HAP-1 (cell line): ENCODE data around the gene MRPL55.

Source experiments
- DNase-seq, 2 experiments: peaks; one replicate each; pipeline ENCODE4 v3.0.0-alpha.2; 2016 to 2020; ENCODE audit warnings: low spot score in 2 of 2
- H3K27me3 ChIP-seq: fragments of 250-450 bp; sonication (Bioruptor Pico); 2 replicates; pipeline ENCODE4 v1.5.1; 2020; ENCODE audit warnings: low read depth, mild to moderate bottlenecking, moderate library complexity
- H3K36me3 ChIP-seq: fragments of 250-450 bp; sonication (Bioruptor Pico); replicated peaks from 2 replicates; pipeline ENCODE4 v1.5.1; 2020; ENCODE audit warnings: mild to moderate bottlenecking
- H3K4me1 ChIP-seq: fragments of 250-450 bp; sonication (Bioruptor Pico); 2 replicates; pipeline ENCODE4 v1.5.1; 2020; ENCODE audit warnings: mild to moderate bottlenecking
- H3K4me3 ChIP-seq: fragments of 250-450 bp; sonication (Bioruptor Pico); 2 replicates; pipeline ENCODE4 v1.5.1; 2020; ENCODE audit warnings: mild to moderate bottlenecking, moderate library complexity
- H3K9me3 ChIP-seq: fragments of 250-450 bp; sonication (Bioruptor Pico); 2 replicates; pipeline ENCODE4 v1.5.1; 2020; ENCODE audit warnings: mild to moderate bottlenecking, moderate library complexity
- in situ Hi-C: fragments of 300-500 bp; cut with MboI; formaldehyde crosslinking; loops from 3 replicates; pipeline ENCODE4 v1.14.3; 2020; ENCODE audit warnings: low sequenced_read_pairs, inconsistent platforms, mixed read lengths

The MRPL55 gene

DNA sequence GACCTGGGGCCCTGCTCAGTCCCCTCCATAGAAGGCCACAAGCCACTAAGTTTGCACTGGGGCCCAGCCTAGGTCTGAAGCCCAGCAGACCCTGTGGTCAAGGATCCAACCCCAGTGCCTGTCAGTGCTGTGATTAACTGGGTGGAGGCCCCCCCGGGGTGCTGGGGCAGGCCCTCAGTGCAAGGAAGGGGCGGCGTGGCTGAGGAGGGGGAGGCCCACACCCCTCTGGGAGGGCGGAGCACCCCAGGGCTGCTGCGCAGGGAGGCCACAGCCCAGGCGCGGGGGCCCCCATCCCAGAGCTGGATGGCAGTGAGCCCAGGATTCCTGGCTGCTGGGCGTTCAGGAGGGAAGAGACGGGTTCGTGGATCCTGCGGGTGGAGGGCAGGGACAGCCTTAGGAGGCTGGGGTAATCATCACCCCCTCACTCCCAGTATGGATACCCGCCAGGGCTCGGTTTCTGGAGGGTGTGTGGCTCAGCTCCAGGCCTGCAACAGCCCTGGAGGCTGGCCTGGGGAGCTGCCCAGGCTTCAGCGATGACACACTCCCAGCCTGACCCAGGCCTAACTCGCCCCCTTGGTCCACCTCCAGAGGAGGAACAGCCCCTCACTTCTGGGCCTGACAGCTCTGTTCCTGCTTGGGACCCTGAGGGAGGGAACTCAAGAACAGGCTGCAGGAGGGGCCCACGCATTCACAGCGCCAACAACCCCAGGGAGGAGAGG lies 41.5 kb upstream of the MRPL55 start:
- Histone ChIP-seq H3K36me3 (peaks cover 13% of the 10 kb centered on the region), H3K9me3 (no peaks in the 10 kb centered on the region), H3K27me3 (no peaks in the 10 kb centered on the region), H3K4me3 (no peak overlapping the region), H3K4me1 (no peaks in the 10 kb centered on the region)
- in situ Hi-C loops, result no loop called here
- DNase-seq, result no peak

DNA sequence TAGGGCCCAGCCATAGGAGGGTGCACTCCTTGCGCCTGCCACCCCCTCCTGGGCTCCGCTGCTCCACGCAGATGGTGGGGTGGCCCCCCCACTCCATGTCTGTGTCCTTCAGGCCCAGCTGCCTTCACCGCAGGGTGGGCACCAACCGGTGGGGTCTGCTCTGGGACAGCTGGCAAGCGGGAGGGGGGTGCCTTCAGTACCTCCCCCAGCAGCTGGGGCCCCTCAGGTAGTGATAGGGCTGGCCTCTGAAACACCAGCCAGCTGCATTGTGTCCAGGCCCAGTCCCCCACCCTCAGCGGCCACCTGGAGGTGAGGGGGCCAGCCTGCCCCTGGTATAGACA lies 41.0 kb upstream of the MRPL55 start:
- H3K36me3 ChIP-seq, result peaks cover 16% of the 10 kb centered on the region
- in situ Hi-C loops, result no loop called here
- H3K4me1 ChIP-seq, result no peaks in the 10 kb centered on the region
- no peak overlapping the region for H3K4me3 ChIP-seq
- no peaks in the 10 kb centered on the region for H3K9me3 ChIP-seq
- no peaks in the 10 kb centered on the region for H3K27me3 ChIP-seq
- no peak for DNase-seq

DNA sequence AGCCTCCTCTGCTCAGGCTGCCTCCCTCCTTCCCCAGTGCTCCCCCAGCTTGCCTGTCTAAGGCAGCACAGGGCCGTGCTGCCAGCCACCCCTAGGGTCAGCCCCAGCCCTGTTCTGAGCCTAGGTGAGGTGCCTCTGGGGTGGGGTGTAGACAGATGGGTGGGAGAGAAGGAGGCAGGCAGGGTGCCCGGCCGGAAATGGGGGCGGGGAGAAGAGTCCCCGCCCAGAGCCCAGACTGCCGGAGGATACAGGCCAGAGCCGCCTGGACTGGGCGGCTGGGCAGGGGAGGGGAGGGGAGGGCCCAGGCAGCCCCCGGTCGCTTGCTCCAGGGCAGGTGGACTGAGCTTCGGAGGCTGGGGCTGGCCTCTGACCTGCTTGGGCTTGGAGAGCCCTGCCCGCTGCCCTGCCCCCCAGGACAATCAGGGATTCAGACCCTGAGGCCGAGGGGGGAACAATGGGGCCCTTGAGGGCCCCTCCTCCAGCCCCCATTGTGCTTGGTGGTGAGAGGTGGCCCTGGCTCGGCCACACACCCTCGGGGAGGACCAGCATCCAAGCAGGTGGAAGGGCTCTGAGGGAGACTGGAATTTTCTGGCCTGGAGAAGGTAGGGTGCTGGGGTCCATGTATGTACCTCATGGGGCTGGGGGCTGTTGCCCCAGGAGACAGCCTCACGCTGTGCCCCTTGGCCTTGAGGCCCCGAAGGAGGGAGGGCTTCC lies 40.5 kb upstream of the MRPL55 start, which contains the start of gene GJC2:
Gene GJC2 (plus strand): TSS at position 525 of the 714 bp plus-strand sequence. CDS start 7,829 bp downstream, outside the sequence.
- in situ Hi-C loops, result no loop called here
- no peaks in the 10 kb centered on the region for H3K4me1 ChIP-seq
- DNase-seq, result peak in 1 of 2 experiments; percentile 9
- no peaks in the 10 kb centered on the region for H3K27me3 ChIP-seq
- H3K36me3 ChIP-seq, result peaks cover 16% of the 10 kb centered on the region
- H3K4me3 ChIP-seq, result no peak within 1 kb of the TSS
- no peaks in the 10 kb centered on the region for H3K9me3 ChIP-seq

- no peaks in the 10 kb centered on the region; the same call in 1 of the 2 replicates for H3K4me1 ChIP-seq
- H3K9me3 ChIP-seq, result no peaks in the 10 kb centered on the region
- peaks cover 16% of the 10 kb centered on the region for H3K36me3 ChIP-seq
- in situ Hi-C loops, result no loop called here
- no peak overlapping the region for H3K4me3 ChIP-seq
- DNase-seq, result no peak
- H3K27me3 ChIP-seq, result no peaks in the 10 kb centered on the region
These were observed 39.9 kb upstream of the MRPL55 start for GRCh38 chr1:228148935-228149405.

DNA sequence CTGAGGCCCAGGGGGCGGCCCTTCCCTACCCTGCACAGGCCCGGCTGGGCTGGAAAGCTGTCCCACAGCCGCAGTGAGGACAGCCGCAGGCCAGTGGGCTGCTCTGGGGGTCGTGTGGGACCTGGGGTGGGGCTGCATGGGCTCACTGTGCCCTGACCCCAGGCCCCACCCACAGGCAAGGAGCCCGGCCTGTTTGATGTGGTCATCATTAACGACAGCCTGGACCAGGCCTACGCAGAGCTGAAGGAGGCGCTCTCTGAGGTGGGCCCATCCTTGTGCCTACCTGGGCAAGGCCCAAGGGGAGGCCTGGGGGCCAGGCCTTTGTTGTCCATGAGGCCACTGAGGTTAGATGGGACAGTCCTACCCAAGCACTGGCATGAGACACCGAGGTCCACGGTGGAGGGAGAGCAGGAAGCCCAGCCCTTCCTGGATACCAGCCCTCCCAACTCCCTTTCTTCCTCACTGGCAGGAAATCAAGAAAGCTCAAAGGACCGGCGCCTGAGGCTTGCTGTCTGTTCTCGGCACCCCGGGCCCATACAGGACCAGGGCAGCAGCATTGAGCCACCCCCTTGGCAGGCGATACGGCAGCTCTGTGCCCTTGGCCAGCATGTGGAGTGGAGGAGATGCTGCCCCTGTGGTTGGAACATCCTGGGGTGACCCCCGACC lies 39.2 kb upstream of the MRPL55 start:
- in situ Hi-C loops, result no loop called here
- H3K4me1 ChIP-seq, result no peaks in the 10 kb centered on the region; the same call in 1 of the 2 replicates
- no peaks in the 10 kb centered on the region for H3K27me3 ChIP-seq
- no peak overlapping the region for H3K4me3 ChIP-seq
- no peak for DNase-seq
- no peaks in the 10 kb centered on the region for H3K9me3 ChIP-seq
- peaks cover 16% of the 10 kb centered on the region for H3K36me3 ChIP-seq

GRCh38 chr1:228147768-228148167 lies 38.7 kb upstream of the MRPL55 start:
- DNase-seq, result no peak
- Histone ChIP-seq H3K4me3 (no peak overlapping the region), H3K36me3 (peaks cover 16% of the 10 kb centered on the region), H3K4me1 (no peaks in the 10 kb centered on the region; the same call in 1 of the 2 replicates), H3K9me3 (no peaks in the 10 kb centered on the region), H3K27me3 (no peaks in the 10 kb centered on the region)
- in situ Hi-C loops, result no loop called here

- Histone ChIP-seq H3K36me3 (peaks cover 19% of the 10 kb centered on the region), H3K9me3 (no peaks in the 10 kb centered on the region), H3K4me3 (no peak overlapping the region), H3K4me1 (no peaks in the 10 kb centered on the region; the same call in 1 of the 2 replicates), H3K27me3 (no peaks in the 10 kb centered on the region)
- no peak for DNase-seq
- in situ Hi-C loops, result no loop called here
These were observed 38.1 kb upstream of the MRPL55 start for GRCh38 chr1:228147151-228147693.

DNA sequence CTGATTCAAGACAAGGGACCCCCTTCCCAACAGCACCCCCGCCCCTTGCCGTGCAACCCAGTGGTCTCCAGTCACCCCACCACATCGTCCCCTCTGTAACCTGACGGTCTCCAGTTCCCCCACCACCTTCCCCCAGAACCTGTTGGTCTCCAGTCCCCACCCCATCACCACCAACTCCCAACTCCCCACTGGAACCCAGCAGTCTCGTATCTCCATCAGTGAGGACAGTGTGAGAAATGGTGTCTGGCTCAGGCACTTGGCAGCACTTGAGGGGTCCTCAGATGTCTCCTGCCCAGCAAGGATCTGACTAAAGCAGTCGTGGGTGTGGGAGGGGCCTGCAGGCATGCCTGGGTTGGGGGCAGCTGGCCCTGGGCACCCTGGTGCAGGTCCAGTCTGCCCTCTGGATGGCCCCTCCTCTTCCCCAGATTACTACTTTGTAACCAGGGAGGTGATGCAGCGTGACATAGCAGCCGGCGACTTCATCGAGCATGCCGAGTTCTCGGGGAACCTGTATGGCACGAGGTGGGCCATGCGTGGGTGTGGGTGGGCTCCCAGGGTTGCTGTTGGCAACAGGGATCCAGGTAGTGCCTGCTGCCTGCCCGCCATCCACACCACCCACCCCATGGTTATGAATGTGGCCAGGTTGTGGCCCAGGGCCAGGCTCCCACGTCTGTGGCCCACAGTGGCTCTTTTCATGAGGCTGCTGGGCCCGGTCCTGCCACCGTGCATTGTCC lies 37.5 kb upstream of the MRPL55 start:
- no peaks in the 10 kb centered on the region for H3K9me3 ChIP-seq
- in situ Hi-C loops, result no loop called here
- H3K36me3 ChIP-seq, result peaks cover 23% of the 10 kb centered on the region
- H3K27me3 ChIP-seq, result no peaks in the 10 kb centered on the region
- H3K4me3 ChIP-seq, result no peak overlapping the region
- peaks cover 4% of the 10 kb centered on the region for H3K4me1 ChIP-seq
- no peak for DNase-seq

GRCh38 chr1:228145463-228146416 lies 36.6 kb upstream of the MRPL55 start:
- DNase-seq, result no peak
- in situ Hi-C loops, result no loop called here
- Histone ChIP-seq H3K9me3 (no peaks in the 10 kb centered on the region), H3K4me3 (no peak overlapping the region), H3K4me1 (peaks cover 6% of the 10 kb centered on the region), H3K27me3 (no peaks in the 10 kb centered on the region), H3K36me3 (peaks cover 25% of the 10 kb centered on the region)

DNA sequence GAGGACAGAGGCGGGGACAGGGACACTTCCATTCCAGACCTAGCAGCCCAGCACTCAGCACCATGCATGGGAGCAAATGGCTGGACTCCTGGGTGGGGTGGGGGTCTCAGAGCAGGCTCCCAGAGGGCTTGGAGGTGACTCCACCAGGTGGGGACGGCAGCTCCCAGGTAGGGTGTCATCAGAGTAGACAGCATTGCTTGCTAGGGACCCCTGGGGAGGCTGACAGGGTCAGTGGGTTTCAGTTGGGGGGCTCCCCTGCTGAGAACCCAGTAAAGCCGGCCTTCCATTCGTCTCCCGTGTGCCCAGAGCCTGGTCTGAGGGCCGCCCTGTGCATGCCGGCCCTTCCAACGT lies 35.9 kb upstream of the MRPL55 start:
- in situ Hi-C loops, result no loop called here
- H3K36me3 ChIP-seq, result peaks cover 29% of the 10 kb centered on the region
- no peak overlapping the region for H3K4me3 ChIP-seq
- no peaks in the 10 kb centered on the region for H3K27me3 ChIP-seq
- DNase-seq, result no peak
- H3K4me1 ChIP-seq, result peaks cover 6% of the 10 kb centered on the region
- H3K9me3 ChIP-seq, result no peaks in the 10 kb centered on the region

DNA sequence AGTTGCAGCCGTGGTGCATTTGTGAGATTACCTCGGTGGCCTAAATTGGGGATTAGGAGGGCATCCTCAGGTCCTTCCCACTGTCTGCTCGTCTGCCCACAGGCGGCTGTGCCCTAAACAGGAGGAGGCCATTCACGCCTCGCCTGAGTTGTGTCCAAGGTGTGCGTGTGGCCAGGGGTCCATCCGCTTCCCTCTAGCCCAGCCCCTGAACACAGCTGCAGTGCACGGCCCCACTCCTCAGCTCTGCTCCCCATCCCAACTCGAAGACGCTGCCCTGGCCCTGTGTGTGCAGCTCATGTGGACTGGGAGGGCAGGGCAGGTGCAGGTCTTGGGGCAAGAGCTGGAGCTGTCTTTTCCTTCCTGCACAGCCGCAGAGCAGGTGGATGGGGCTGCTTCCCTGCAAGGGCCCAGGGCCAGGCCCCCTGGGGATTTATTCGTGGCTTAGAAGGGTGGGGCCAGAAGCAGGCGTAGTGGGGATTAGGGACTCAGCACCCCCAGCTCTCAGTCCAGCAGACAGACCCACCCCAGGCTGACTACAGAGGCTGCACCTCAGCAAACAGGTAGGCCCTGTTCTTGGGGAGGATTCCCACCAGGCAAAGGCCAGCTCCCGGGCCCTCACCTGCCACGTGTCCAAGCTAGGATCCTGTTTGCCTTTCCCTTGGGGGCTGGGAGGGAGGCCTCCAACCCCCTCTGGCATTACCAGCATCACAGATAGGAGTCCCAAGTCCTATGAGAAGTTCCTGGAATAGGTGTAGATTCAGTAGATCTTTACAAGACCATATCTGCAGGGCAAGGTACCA lies 35.3 kb upstream of the MRPL55 start:
- peaks cover 6% of the 10 kb centered on the region for H3K4me1 ChIP-seq
- in situ Hi-C loops, result no loop called here

More for the DNA sequence above, 35.3 kb upstream of the MRPL55 start:
- Histone ChIP-seq H3K9me3 (no peaks in the 10 kb centered on the region), H3K27me3 (no peaks in the 10 kb centered on the region), H3K4me3 (no peak overlapping the region), H3K36me3 (peaks cover 29% of the 10 kb centered on the region)
- peak in 1 of 2 experiments; percentile 15 for DNase-seq
